ENCODE measurements around the gene HIVEP3. TPM values are rescaled to one million over a fixed set of nuclear protein-coding genes. Genes with fewer than 3 reads are reported as not detected.

HIVEP3 gene
- total RNA-seq, 1 experiment from 2014 or later, result 1.4 TPM

DNA sequence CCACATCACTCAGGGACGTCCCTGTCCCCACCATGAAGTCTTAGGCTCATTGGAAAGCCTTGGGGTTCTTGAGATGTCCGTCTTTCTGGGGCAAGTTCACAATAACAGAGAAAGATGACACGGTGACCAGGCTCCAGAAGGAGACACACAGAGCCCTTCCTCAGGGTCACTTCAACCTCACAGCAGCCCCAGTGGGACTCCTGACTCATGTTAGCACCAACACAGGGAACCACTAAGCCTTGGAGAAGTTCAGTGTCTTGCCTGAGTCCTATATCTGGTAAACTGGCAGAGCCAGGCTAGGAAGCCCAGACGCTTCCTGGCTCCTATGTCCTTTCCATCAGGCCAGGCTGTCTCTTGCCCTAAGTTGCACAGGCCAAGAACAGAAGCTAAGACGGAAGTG, 199.1 kb downstream of the HIVEP3 start:
- WGBS (ENCODE audit: extremely low coverage, insufficient read length, low lambda C conversion rate), result no CpG with 5 or more reads among the region's 5 CpGs
- H3K4me1 Mint-ChIP-seq, result 0 out of 4 replicates have a peak, but pooled peaks cover 0 to under 1% of the 10 kb centered on the region in 2 experiments
- Histone ChIP-seq H3K9ac (ENCODE audit: extremely low read depth, insufficient read length, low read length) (no peak overlapping the region), H3K9me3 (ENCODE audit: control insufficient read depth, low read depth, low read length) (no peaks in the 10 kb centered on the region), H3K79me1 (ENCODE audit: insufficient read depth, low read depth, low read length, poor library complexity, severe bottlenecking) (no peaks in the 10 kb centered on the region), H3K56ac (ENCODE audit: insufficient read length, low read depth, low read length) (no peak overlapping the region), H4K20me1 (ENCODE audit: control insufficient read depth, insufficient read depth, insufficient read length) (no peaks in the 10 kb centered on the region), H3K79me2 (ENCODE audit: insufficient read depth, low read length) (no peaks in the 10 kb centered on the region), H2AK5ac (ENCODE audit: insufficient read length, low read length) (no peak overlapping the region), H4K5ac (ENCODE audit: insufficient read length, low read depth, low read length) (no peak overlapping the region), H2BK120ac (ENCODE audit: low read depth, low read length, poor library complexity, severe bottlenecking) (no peak overlapping the region), H3K27me3 (ENCODE audit: insufficient read depth, low read length) (no peaks in the 10 kb centered on the region), H3K23me2 (ENCODE audit: insufficient read length, low read depth, low read length, poor library complexity, severe bottlenecking) (no peaks in the 10 kb centered on the region), H3K27ac (ENCODE audit: insufficient read length, low read depth, low read length) (no peak overlapping the region), H3K4ac (ENCODE audit: low read depth, low read length) (no peak overlapping the region), H2BK5ac (ENCODE audit: insufficient read length, low read length) (no peak overlapping the region), H2BK12ac (ENCODE audit: insufficient read length, low read depth, low read length) (no peak overlapping the region), H3K14ac (ENCODE audit: insufficient read depth, low read length) (no peak overlapping the region), H2AFZ (ENCODE audit: low read length) (no peak overlapping the region), H4K8ac (replicated peaks; ENCODE audit: insufficient read length, low read depth, low read length) (no peak overlapping the region), H4K91ac (ENCODE audit: insufficient read length, low read depth, low read length) (no peak overlapping the region), H2BK20ac (ENCODE audit: low read depth, low read length, poor library complexity, severe bottlenecking) (no peak overlapping the region), H2BK15ac (ENCODE audit: low read depth, low read length) (no peak overlapping the region), H3T11ph (ENCODE audit: low read length) (no peak overlapping the region), H3K18ac (ENCODE audit: insufficient read length, low read depth, low read length) (no peak overlapping the region), H3K4me1 (ENCODE audit: insufficient read depth, low read length) (no peaks in the 10 kb centered on the region), H3K4me2 (ENCODE audit: insufficient read depth, insufficient read length, low read length) (no peak overlapping the region), H3K23ac (ENCODE audit: insufficient read length, low read depth, low read length) (no peak overlapping the region)
- no peaks in the 10 kb centered on the region for H3K9me3 Mint-ChIP-seq
- no peaks in the 10 kb centered on the region for H3K36me3 Mint-ChIP-seq (ENCODE audit: insufficient read depth in 1 of 3, low read depth in 3 of 3)
- H3K27ac Mint-ChIP-seq, result no peak overlapping the region
- H3K27me3 Mint-ChIP-seq (ENCODE audit: low read depth), result peaks cover 2% of the 10 kb centered on the region; the same call in 1 of the 2 replicates
- H3K4me3 Mint-ChIP-seq, result no peak overlapping the region
- no peak for DNase-seq
- TF ChIP-seq, protein P1, sequence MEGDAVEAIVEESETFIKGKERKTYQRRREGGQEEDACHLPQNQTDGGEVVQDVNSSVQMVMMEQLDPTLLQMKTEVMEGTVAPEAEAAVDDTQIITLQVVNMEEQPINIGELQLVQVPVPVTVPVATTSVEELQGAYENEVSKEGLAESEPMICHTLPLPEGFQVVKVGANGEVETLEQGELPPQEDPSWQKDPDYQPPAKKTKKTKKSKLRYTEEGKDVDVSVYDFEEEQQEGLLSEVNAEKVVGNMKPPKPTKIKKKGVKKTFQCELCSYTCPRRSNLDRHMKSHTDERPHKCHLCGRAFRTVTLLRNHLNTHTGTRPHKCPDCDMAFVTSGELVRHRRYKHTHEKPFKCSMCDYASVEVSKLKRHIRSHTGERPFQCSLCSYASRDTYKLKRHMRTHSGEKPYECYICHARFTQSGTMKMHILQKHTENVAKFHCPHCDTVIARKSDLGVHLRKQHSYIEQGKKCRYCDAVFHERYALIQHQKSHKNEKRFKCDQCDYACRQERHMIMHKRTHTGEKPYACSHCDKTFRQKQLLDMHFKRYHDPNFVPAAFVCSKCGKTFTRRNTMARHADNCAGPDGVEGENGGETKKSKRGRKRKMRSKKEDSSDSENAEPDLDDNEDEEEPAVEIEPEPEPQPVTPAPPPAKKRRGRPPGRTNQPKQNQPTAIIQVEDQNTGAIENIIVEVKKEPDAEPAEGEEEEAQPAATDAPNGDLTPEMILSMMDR (conservative IDR thresholded peaks at IDR 0.05), result no peak

All from H9 (cell line).